Measurements from ENCODE around the gene FAM236D.
"Not testable (repeated sequence)": the region's sequence is repeated elsewhere in the genome, so short reads cannot be mapped to it uniquely, and the experiment has no call there.

Gene FAM236D

GRCh38 chrX:72808110-72808509 lies at the start of gene FAM236D:
FAM236D (minus strand) TSS chrX:72808210; CDS start chrX:72808110, 100 bp downstream.
- not testable (repeated sequence) for H3K4me3 ChIP-seq (ENCODE audit: low read depth, low read length)

- H3K4me3 ChIP-seq (ENCODE audit: low read depth, low read length), result not testable (repeated sequence)
Measured at GRCh38 chrX:72837532-72837931, 29.5 kb upstream of the FAM236D start.

GRCh38 chrX:72830701-72831100 lies 22.7 kb upstream of the FAM236D start:
- H3K4me3 ChIP-seq (ENCODE audit: low read depth, low read length), result not testable (repeated sequence)

- H3K4me3 ChIP-seq (ENCODE audit: low read depth, low read length), result not testable (repeated sequence)
Measured at GRCh38 chrX:72790390-72790789, 17.6 kb downstream of the FAM236D start.

GRCh38 chrX:72788142-72788541 lies 19.9 kb downstream of the FAM236D start:
- not testable (repeated sequence) for H3K4me3 ChIP-seq (ENCODE audit: low read depth, low read length)

- not testable (repeated sequence) for H3K4me3 ChIP-seq (ENCODE audit: low read depth, low read length)
Measured at GRCh38 chrX:72783964-72784363, 24.0 kb downstream of the FAM236D start.

GRCh38 chrX:72783365-72783936 lies 24.6 kb downstream of the FAM236D start:
- not testable (repeated sequence) for H3K4me3 ChIP-seq (ENCODE audit: low read depth, low read length)

GRCh38 chrX:72782560-72782959 lies 25.4 kb downstream of the FAM236D start, which contains the start of gene FAM236B:
FAM236B (minus strand) TSS chrX:72782660; CDS start chrX:72782560, 100 bp downstream.
- H3K4me3 ChIP-seq (ENCODE audit: low read depth, low read length), result not testable (repeated sequence)

GRCh38 chrX:72778146-72778545 lies 29.9 kb downstream of the FAM236D start:
- H3K4me3 ChIP-seq (ENCODE audit: low read depth, low read length), result not testable (repeated sequence)

GRCh38 chrX:72777467-72777790 lies 30.6 kb downstream of the FAM236D start:
- not testable (repeated sequence) for H3K4me3 ChIP-seq (ENCODE audit: low read depth, low read length)

GRCh38 chrX:72776653-72777466 lies 31.1 kb downstream of the FAM236D start, which contains the start of gene DMRTC1B:
DMRTC1B (plus strand) TSS chrX:72776890; CDS start chrX:72845136, 68,246 bp downstream.
- not testable (repeated sequence) for H3K4me3 ChIP-seq (ENCODE audit: low read depth, low read length)

- not testable (repeated sequence) for H3K4me3 ChIP-seq (ENCODE audit: low read depth, low read length)
Measured at GRCh38 chrX:72760454-72760853, 47.6 kb downstream of the FAM236D start.
